GM21737 (cell line): ENCODE measurements around the gene TOM1L2.
"Not testable (repeated sequence)": the region's sequence is repeated elsewhere in the genome, so short reads cannot be mapped to it uniquely, and the experiment has no call there.

Experiments
- ATAC-seq: cut with Tn5 transposase; IDR thresholded peaks from one replicate; pipeline ENCODE4 v1.9.1; 2021; ENCODE audit warnings: mild to moderate bottlenecking, moderate library complexity; ENCODE audit not compliant: unreplicated experiment

Gene TOM1L2

GRCh38 chr17:17926036-17926435, 46.2 kb downstream of the TOM1L2 start:
- no peak for ATAC-seq

GRCh38 chr17:17924857-17925250, 47.3 kb downstream of the TOM1L2 start:
- no peak for ATAC-seq

GRCh38 chr17:17924131-17924856, 47.9 kb downstream of the TOM1L2 start:
- no peak for ATAC-seq

- no peak for ATAC-seq
These were observed 50.1 kb downstream of the TOM1L2 start for GRCh38 chr17:17922070-17922614.

GRCh38 chr17:17921192-17922069, 50.8 kb downstream of the TOM1L2 start:
- no peak for ATAC-seq

- ATAC-seq = no peak
These were observed 52.8 kb downstream of the TOM1L2 start for GRCh38 chr17:17919169-17920107.

GRCh38 chr17:17917394-17917793, 54.8 kb downstream of the TOM1L2 start:
- no peak for ATAC-seq

- no peak for ATAC-seq
These were observed 57.0 kb downstream of the TOM1L2 start for GRCh38 chr17:17915183-17915582.

- no peak for ATAC-seq
These were observed 58.4 kb downstream of the TOM1L2 start for GRCh38 chr17:17913695-17914332.

- not testable (repeated sequence) for ATAC-seq
These were observed 59.9 kb downstream of the TOM1L2 start for GRCh38 chr17:17912336-17912735.

- no peak for ATAC-seq
These were observed 61.1 kb downstream of the TOM1L2 start for GRCh38 chr17:17911001-17911613.

- ATAC-seq = no peak
These were observed 62.1 kb downstream of the TOM1L2 start for GRCh38 chr17:17910060-17910459.

- ATAC-seq = no peak
These were observed 63.1 kb downstream of the TOM1L2 start for GRCh38 chr17:17909078-17909477.

GRCh38 chr17:17907469-17907868, 64.7 kb downstream of the TOM1L2 start:
- ATAC-seq = no peak

- no peak for ATAC-seq
These were observed 65.6 kb downstream of the TOM1L2 start for GRCh38 chr17:17906418-17907215.

- no peak for ATAC-seq
These were observed 67.2 kb downstream of the TOM1L2 start for GRCh38 chr17:17905036-17905320.

GRCh38 chr17:17904166-17905035, 67.8 kb downstream of the TOM1L2 start:
- ATAC-seq = no peak

- ATAC-seq = no peak
These were observed 69.3 kb downstream of the TOM1L2 start for GRCh38 chr17:17902877-17903276.
